Ishikawa (cell line): ENCODE results near the gene DUSP12.

Experiments
- CEBPB ChIP-seq: IDR thresholded peaks from 2 replicates; pipeline ENCODE4 v1.6.1; 2012
- CREB1 ChIP-seq: IDR thresholded peaks from 2 replicates; pipeline ENCODE4 v1.6.1; 2012; ENCODE audit warnings: low read depth
- EGR1 ChIP-seq: IDR thresholded peaks from 2 replicates; pipeline ENCODE4 v1.6.1; 2012
- EP300 ChIP-seq: IDR thresholded peaks from 2 replicates; pipeline ENCODE4 v1.6.1; 2012; ENCODE audit warnings: borderline replicate concordance
- FOXM1 ChIP-seq: IDR thresholded peaks from 2 replicates; pipeline ENCODE4 v1.6.1; 2012; ENCODE audit warnings: low read depth, borderline replicate concordance
- NFIC ChIP-seq: IDR thresholded peaks from 2 replicates; pipeline ENCODE4 v1.6.1; 2012
- RAD21 ChIP-seq: IDR thresholded peaks from 2 replicates; pipeline ENCODE4 v1.6.1; 2012; ENCODE audit warnings: low read depth
- TAF1 ChIP-seq: IDR thresholded peaks from 2 replicates; pipeline ENCODE4 v1.6.1; 2012; ENCODE audit warnings: low read depth, mild to moderate bottlenecking
- TCF12 ChIP-seq: IDR thresholded peaks from 2 replicates; pipeline ENCODE4 v1.6.1; 2012; ENCODE audit warnings: low read depth
- TEAD4 ChIP-seq: IDR thresholded peaks from 2 replicates; pipeline ENCODE4 v1.6.1; 2012
- YY1 ChIP-seq: IDR thresholded peaks from 2 replicates; pipeline ENCODE4 v1.6.1; 2012; ENCODE audit warnings: low read depth
- ZBTB7A ChIP-seq: IDR thresholded peaks from 2 replicates; pipeline ENCODE4 v1.6.1; 2012; ENCODE audit warnings: low read depth
- TF ChIP-seq, protein P1 (sequence below): IDR thresholded peaks from 2 replicates; pipeline ENCODE4 v1.6.1; 2012
- TF ChIP-seq, protein P2 (sequence below): IDR thresholded peaks from 2 replicates; pipeline ENCODE4 v1.6.1; 2012; ENCODE audit warnings: low read depth, mild to moderate bottlenecking
- TF ChIP-seq, protein P3 (sequence below): IDR thresholded peaks from 2 replicates; pipeline ENCODE4 v1.6.1; 2012

DUSP12 gene

DNA sequence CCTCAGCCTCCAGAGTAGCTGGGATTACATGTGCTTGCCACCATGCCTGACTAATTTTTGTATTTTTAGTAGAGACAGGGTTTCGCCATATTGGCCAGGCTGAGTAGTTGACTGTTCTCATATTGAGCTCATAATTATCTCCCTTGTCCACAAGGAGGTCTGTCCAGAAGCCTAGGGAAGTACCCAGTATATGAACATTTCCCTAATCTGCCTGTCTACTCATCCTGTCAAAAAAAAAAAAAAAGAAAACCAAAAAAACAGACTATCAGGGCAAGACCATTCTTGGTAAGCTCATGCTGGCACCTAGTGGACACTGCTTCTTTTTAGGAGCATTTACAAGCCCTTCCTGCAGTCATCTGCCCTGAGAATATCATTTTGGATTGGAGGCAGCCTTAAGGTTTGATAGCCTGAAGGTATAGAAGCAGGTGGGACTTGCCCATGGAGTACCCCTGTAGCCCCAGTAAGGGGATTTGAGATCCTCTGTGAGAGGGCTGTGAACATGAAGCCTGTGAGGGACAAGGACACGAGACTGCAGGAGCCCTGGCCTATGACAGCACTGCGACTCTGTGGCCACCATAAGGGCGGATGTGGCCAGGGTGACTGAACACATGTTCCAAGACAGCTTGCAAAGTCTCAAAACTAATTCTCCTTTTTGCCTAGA lies 10.8 kb upstream of the DUSP12 start:
- TF ChIP-seq RAD21, result peak; percentile 69
- TF ChIP-seq EGR1, result no peak

DNA sequence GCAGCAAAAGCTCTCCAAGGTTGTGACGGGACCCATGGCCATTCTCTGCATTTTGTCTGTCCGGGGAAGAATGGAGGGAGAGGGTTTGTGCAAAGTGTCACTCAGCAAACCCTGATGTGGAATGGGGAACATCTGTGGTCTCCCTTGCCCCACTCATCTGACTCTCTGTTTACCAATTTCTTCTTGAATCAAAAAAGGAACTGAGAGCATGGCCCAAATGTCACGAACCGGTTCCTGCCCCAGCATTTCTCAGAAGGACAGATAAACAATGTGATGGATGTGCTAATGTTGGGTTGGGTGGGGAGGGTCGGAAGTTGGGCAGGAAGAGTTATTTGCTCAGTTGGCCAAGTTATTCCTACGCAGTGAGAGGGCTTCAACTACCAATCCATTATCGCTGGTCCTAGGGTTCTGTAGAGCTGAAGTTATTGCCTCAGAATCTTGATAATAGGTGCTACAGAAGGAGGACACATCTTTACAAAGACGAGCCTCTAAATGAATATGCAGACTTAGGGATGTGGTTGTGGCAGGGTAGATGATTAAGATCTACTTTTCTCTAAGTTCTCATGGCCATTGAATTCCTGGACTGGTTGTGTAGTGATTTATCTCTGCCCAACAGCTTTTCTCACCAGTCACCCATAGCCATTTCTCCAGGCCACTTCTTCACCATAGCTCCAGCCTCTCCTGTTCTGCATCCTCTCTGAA lies 9.6 kb upstream of the DUSP12 start:
- TF ChIP-seq, protein P1, sequence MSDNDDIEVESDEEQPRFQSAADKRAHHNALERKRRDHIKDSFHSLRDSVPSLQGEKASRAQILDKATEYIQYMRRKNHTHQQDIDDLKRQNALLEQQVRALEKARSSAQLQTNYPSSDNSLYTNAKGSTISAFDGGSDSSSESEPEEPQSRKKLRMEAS, result no peak
- no peak for TF ChIP-seq NFIC
- no peak for TF ChIP-seq RAD21
- TF ChIP-seq, protein P2, sequence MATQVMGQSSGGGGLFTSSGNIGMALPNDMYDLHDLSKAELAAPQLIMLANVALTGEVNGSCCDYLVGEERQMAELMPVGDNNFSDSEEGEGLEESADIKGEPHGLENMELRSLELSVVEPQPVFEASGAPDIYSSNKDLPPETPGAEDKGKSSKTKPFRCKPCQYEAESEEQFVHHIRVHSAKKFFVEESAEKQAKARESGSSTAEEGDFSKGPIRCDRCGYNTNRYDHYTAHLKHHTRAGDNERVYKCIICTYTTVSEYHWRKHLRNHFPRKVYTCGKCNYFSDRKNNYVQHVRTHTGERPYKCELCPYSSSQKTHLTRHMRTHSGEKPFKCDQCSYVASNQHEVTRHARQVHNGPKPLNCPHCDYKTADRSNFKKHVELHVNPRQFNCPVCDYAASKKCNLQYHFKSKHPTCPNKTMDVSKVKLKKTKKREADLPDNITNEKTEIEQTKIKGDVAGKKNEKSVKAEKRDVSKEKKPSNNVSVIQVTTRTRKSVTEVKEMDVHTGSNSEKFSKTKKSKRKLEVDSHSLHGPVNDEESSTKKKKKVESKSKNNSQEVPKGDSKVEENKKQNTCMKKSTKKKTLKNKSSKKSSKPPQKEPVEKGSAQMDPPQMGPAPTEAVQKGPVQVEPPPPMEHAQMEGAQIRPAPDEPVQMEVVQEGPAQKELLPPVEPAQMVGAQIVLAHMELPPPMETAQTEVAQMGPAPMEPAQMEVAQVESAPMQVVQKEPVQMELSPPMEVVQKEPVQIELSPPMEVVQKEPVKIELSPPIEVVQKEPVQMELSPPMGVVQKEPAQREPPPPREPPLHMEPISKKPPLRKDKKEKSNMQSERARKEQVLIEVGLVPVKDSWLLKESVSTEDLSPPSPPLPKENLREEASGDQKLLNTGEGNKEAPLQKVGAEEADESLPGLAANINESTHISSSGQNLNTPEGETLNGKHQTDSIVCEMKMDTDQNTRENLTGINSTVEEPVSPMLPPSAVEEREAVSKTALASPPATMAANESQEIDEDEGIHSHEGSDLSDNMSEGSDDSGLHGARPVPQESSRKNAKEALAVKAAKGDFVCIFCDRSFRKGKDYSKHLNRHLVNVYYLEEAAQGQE, result no peak
- TF ChIP-seq TCF12, result no peak
- no peak for TF ChIP-seq TAF1
- no peak for TF ChIP-seq EGR1
- TF ChIP-seq ZBTB7A, result no peak
- TF ChIP-seq TEAD4, result no peak
- TF ChIP-seq, protein P3, sequence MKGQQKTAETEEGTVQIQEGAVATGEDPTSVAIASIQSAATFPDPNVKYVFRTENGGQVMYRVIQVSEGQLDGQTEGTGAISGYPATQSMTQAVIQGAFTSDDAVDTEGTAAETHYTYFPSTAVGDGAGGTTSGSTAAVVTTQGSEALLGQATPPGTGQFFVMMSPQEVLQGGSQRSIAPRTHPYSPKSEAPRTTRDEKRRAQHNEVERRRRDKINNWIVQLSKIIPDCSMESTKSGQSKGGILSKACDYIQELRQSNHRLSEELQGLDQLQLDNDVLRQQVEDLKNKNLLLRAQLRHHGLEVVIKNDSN, result no peak
- no peak for TF ChIP-seq FOXM1
- no peak for TF ChIP-seq YY1
- no peak for TF ChIP-seq CREB1
- no peak for TF ChIP-seq CEBPB
- TF ChIP-seq EP300, result no peak

DNA sequence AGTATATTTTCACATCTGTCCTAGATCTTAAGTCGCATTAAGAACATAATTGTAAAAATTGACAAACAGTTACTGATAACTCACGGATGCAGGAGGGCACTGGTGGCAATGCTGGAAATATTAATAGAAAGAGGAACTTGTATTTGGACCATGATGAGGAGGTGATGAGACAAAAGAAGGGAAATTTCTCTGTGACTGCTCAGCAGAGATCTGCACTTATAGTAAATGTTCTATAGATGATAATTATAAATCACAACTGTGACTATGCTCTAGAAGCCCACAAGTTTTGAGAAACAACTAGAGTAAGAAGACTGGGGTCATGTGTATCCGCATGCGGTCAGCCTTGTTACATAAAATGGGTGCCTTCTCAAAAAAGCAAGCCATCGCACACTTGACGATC lies 8.7 kb upstream of the DUSP12 start:
- TF ChIP-seq TEAD4, result no peak
- TF ChIP-seq, protein P2, result no peak
- no peak for TF ChIP-seq EGR1
- TF ChIP-seq TCF12, result no peak
- TF ChIP-seq RAD21, result no peak
- TF ChIP-seq CREB1, result no peak
- no peak for TF ChIP-seq ZBTB7A
- TF ChIP-seq FOXM1, result no peak
- TF ChIP-seq EP300, result no peak
- TF ChIP-seq YY1, result no peak
- TF ChIP-seq, protein P3, result no peak
- TF ChIP-seq, protein P1, result no peak
- TF ChIP-seq NFIC, result no peak
- no peak for TF ChIP-seq CEBPB
- TF ChIP-seq TAF1, result no peak

DNA sequence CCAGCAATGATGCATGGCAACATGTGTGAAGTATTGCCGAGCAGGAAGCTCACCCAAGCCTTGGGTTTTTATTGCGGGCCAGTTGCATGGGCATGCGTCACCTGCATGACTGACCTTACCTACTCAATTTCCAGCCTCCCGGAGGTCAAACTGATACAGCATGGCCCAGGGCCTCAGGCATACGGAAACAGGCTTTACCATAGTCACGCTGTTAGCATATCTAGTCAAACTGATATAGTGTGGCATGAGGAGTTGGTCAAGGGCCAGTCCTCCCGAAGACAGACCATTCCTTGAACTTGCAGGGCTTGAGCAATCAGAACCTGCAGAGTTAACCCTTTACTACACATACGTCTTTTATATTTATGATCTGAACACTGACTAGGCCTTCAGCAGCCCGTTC lies 6.4 kb upstream of the DUSP12 start:
- TF ChIP-seq CEBPB (no peak), CREB1 (no peak)

DNA sequence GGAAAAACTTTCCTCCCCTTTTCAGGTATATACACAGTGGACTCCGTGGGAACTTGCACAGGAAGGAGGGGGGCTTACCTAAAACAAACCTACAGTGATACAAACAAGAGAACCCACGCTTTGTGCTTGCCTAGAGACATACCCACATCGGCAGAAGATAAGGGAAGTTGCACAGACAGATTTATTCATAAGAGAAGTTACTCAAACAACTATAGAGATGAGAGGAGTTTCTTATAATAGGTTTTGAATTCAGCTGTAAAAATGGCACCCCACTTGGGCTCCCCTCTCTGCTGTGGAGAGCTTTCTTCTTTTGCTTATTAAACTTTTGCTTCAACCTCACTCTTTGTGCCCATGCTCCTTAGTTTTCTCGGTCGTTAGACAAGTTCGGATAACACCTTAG lies 1.8 kb upstream of the DUSP12 start:
- TF ChIP-seq TCF12, result no peak
- TF ChIP-seq, protein P1, result no peak
- TF ChIP-seq CEBPB, result no peak
- no peak for TF ChIP-seq NFIC
- TF ChIP-seq YY1, result no peak
- no peak for TF ChIP-seq ZBTB7A
- TF ChIP-seq, protein P2, result no peak
- TF ChIP-seq EP300, result no peak
- TF ChIP-seq RAD21, result no peak
- TF ChIP-seq, protein P3, result no peak
- no peak for TF ChIP-seq EGR1
- TF ChIP-seq FOXM1, result no peak
- no peak for TF ChIP-seq CREB1
- no peak for TF ChIP-seq TEAD4
- no peak for TF ChIP-seq TAF1
